Tibial nerve (tissue), 4 donors: ENCODE results near the gene MAP3K15.

ENCODE experiments used
- EP300 ChIP-seq, 2 donors: sonication (generic); formaldehyde crosslinking; IDR thresholded peaks; one replicate each; pipeline ENCODE4 v1.6.1; 2017; ENCODE audit warnings: antibody characterized with exemption in 2 of 2, mild to moderate bottlenecking in 1 of 2
- TF ChIP-seq, protein P1 (sequence below), 5 experiments: fragments of 200-600 bp in 3 of 5; fragments of 450-650 bp in 2 of 5; sonication (generic) in 3 of 5; IDR thresholded peaks; one replicate each; pipeline ENCODE4 v1.5.1; 2016 to 2019; ENCODE audit warnings: antibody characterized with exemption in 5 of 5, mild to moderate bottlenecking in 3 of 5, moderate library complexity in 2 of 5

DNA sequence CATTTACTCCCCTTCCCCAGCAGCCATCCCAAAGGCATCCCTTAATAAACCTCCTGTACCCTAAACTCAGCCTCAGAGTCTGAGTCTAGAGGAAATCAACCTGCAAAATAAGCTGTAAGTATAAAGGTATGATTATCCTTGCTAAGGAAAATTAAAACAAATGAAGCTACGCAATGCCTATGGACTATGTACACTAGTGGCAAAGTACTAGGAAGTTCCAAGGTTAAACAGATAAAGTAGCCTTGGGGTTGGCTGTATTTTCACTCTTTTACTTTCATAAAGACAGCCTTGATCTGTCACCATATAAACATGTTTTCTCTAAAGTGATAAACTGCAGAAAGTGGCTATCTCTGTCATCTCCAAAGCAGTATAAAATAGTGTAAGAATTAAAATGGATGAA, 35.9 kb downstream of the MAP3K15 start:
- TF ChIP-seq, protein P1, sequence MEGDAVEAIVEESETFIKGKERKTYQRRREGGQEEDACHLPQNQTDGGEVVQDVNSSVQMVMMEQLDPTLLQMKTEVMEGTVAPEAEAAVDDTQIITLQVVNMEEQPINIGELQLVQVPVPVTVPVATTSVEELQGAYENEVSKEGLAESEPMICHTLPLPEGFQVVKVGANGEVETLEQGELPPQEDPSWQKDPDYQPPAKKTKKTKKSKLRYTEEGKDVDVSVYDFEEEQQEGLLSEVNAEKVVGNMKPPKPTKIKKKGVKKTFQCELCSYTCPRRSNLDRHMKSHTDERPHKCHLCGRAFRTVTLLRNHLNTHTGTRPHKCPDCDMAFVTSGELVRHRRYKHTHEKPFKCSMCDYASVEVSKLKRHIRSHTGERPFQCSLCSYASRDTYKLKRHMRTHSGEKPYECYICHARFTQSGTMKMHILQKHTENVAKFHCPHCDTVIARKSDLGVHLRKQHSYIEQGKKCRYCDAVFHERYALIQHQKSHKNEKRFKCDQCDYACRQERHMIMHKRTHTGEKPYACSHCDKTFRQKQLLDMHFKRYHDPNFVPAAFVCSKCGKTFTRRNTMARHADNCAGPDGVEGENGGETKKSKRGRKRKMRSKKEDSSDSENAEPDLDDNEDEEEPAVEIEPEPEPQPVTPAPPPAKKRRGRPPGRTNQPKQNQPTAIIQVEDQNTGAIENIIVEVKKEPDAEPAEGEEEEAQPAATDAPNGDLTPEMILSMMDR (IDR thresholded peaks at IDR 0.05): no peak
- no peak for TF ChIP-seq EP300 (IDR thresholded peaks at IDR 0.05)
